T-helper 22 cell (primary cell): ENCODE results near the gene TMED10.
"Not testable (repeated sequence)": the region's sequence is repeated elsewhere in the genome, so short reads cannot be mapped to it uniquely, and the experiment has no call there.

ENCODE experiments used
- DNase-seq: peaks from one replicate; pipeline ENCODE4 v3.0.0-alpha.2; 2020; ENCODE audit warnings: low read depth

The TMED10 gene

GRCh38 chr14:75127474-75127820 is 49.0 kb downstream of the TMED10 start:
- DNase-seq = not testable (repeated sequence)

DNA sequence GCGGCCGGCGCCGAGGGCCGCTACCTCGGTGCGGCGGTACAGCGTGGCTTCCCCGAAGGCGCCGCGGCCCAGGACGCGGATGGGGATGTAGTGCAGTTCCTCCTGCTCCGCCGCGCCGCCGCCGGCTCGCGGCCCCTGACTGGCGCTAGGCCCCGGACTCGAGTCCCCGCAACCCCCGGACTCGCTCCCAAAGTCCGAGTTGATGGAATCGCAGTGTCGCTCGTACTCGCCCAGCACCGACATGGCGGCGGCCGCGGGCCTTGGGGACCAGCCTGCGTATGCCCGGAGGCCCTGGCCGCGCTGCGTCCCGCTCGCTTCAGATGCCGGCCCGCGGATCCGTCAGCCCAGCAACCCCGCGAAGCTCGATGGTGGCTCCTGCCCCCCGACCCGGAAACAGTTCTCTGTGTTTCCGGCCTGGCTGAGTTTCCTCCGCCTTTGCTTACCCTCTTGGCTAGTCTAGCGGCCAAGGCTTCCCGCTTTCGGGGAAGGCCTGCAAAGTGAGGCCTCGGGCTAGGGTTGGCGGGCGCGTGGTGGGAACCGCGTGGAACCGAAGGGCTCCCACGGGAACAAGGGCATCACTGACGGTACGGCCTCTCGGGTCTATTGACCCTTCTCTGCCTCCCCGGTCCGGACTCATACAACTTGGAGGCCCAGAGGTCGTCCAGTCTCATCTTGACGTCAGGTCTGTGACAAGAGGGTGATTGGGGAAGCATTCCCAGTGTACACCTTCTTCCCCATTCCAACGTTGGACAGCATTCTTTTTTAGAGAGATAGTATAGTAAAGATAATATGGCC is 49.5 kb downstream of the TMED10 start, which contains the start of gene NEK9:
NEK9 (minus strand) TSS at position 370 of the 795 bp plus-strand sequence; CDS start at position 243, 127 bp downstream.
- peak; percentile 75 for DNase-seq

DNA sequence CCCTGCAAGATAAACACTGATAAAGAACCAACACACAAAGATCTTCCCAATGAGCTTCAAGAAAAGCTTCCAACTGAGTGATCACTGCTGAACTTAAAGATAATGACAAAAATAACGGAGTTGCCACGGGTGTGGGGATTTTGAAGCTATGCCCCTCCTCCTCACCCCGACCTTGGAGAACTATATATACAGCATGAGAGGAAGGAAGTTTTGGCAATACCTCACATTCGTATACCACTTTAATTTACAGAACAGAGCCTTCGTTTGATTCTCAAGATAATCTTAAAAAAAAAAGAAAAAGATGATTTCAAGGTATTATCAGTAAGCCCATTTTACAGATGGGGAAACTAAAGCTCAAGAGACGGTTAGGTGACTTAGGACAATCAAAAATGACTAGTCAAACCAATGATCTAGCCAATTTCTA is 50.3 kb downstream of the TMED10 start:
- no peak for DNase-seq

DNA sequence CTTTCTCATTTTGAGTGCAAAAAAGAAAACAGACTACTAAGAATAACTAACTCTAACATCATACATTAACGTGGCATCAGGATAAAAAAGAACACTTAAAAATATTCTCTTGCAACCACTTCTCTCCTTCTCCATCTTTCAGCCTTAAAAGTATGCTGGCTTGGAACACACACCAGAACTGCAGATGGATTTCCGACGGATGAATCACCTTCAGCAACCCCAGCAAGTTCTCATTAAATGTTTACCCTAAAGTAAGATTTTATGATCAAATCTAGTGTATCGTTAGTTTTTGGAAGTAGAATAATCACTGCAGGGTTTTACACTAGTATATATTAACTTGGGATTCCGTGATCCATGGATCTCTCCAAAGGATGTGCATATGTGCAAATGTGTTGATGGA is 50.8 kb downstream of the TMED10 start:
- no peak for DNase-seq

GRCh38 chr14:75123991-75124390 is 52.4 kb downstream of the TMED10 start:
- DNase-seq = no peak

GRCh38 chr14:75121552-75121951 is 54.9 kb downstream of the TMED10 start:
- DNase-seq = no peak

- DNase-seq = no peak
Observed at GRCh38 chr14:75120541-75121291, 55.7 kb downstream of the TMED10 start.

GRCh38 chr14:75119056-75119455 is 57.4 kb downstream of the TMED10 start:
- DNase-seq = no peak

DNA sequence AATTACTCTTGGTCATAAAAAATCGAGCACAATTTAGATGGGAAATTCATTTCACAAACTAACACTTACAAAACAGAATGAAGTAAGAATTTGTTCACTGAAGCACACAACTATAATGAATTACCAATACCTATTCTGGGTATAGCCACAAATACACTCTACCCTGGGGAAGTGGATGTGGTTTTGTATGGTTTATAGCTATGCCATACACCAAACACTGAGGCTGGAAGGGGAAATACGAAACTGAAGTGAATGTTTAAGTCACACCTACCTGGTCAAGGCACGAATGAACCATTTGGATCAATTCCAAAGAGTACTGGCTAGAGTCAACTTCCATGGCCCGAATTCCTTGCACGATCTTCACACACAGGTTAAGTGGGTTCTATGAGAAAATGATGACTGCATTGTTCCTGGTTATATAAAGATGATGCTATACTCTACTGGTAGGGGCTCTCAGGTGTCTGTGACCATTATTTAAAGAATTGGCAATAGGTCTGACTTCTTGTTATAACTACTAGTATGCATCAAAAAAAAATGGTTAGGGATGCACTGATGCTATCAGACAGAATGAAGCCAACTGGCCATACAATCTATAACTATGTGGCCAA is 62.4 kb downstream of the TMED10 start:
- no peak for DNase-seq

GRCh38 chr14:75109877-75110276 is 66.5 kb downstream of the TMED10 start:
- DNase-seq = no peak

- no peak for DNase-seq
Observed at GRCh38 chr14:75107186-75107585, 69.2 kb downstream of the TMED10 start.

DNA sequence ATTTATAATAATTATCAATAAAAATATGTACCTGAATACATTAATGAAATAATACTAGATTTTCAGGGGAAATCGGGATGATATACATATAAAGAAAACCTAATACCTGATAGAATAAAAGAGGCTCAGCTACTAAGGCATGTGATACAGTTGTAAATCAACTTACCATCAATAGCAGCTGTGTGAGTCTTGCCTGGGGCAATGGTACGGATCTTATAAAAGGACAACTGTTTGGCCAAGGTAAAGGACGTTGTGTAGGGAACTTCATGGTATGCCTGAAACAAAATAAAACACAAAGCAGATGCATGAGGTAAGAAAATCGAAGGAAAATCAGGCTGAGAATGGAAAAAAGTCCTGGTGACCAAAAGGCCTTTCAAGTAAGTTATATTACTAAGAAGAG is 74.9 kb downstream of the TMED10 start:
- DNase-seq = no peak

GRCh38 chr14:75098682-75099081 is 77.7 kb downstream of the TMED10 start:
- no peak for DNase-seq

DNA sequence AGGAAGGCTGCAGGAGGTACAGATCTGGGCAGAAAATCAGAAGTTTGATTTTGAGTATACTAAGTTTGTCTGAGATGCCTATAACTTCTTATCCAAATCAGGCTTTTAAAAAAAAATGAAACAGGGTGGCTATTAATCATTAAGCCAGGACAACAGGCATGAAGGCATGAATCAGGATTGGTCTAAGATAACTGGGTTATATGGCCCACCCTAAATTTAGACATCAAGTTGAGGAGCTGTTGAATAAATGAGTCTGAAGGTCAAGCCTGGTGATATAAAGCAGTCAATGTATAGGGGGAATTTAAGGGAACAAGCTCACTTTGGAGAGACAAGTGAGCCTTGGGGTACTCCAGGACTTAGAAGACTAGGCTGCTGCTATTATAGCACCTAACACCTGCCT is 78.2 kb downstream of the TMED10 start:
- no peak for DNase-seq

- DNase-seq = no peak
Observed at GRCh38 chr14:75096959-75097358, 79.5 kb downstream of the TMED10 start.

DNA sequence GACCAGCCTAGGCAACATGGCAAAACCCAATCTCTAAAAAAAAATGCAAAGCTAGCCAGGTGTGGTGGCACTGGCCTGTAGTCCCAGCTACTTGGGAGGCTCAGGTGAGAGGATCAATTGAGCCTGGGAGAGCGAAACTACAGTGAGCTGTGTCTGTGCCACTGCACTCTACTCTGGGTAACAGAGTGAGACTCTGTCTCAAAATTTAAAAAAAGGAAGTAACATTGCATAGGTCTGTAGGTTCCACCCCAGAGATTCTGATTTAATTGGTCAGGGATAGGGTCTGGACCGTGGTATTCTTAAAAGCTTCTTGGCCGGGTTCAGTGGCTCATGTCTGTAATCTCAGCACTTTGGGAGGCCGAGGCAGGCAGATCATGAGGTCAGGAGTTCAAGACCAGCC is 80.7 kb downstream of the TMED10 start:
- DNase-seq = no peak

DNA sequence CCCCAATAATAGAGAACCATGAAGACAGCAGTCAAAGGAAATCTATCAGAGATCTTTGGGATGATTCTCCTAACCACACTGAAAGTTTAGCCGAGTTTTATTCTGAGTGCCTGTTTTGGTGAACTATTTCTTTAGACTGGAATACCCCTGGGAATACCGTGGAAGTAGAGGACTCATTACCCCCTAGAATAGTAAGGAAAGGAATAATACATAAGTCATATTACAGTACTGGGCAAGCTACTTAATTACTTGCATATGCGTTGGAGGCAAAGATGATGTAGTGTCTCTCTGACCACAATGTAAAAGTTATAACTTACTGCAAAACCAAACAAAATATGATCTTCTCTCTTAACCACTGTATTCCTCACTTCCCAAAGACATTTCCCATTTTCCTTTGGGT is 81.5 kb downstream of the TMED10 start:
- no peak for DNase-seq

DNA sequence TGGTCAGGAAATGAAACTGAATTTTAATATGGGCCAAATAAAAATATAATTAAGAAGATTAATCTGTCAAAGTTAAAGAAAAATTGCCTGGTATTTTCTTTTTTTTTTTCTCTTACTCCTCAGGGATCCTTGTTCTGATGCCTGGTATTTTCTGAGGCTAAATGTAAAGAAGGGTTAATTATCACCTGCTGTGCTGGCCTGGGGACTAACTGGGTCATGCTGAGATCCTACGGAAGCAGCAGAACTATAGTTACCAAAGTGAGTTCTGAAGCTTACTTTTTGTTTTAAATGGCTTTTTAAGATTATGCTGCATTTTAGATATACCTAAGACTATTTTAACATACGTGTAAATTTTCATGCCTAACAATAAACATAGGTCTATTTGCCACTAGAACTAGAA is 83.7 kb downstream of the TMED10 start:
- no peak for DNase-seq

- no peak for DNase-seq
Observed at GRCh38 chr14:75091251-75091650, 85.2 kb downstream of the TMED10 start.

DNA sequence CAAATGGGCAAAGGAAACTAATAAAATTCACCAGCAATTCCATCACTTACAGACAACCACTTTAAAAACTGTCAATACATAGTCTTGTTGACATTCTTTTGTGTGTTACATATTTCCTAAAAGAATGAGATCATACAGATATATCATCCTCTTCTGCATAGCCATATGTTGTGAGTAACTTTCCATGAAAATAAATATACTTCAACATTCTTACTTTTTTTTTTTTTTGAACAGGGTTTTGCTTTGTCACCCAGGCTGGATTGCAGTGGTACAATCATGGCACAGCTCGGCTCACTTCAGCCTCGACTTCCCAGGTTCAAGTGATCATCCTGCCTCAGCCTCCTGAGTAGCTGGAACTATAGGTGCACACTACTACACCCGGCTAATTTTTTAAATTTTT is 86.1 kb downstream of the TMED10 start:
- DNase-seq = no peak

DNA sequence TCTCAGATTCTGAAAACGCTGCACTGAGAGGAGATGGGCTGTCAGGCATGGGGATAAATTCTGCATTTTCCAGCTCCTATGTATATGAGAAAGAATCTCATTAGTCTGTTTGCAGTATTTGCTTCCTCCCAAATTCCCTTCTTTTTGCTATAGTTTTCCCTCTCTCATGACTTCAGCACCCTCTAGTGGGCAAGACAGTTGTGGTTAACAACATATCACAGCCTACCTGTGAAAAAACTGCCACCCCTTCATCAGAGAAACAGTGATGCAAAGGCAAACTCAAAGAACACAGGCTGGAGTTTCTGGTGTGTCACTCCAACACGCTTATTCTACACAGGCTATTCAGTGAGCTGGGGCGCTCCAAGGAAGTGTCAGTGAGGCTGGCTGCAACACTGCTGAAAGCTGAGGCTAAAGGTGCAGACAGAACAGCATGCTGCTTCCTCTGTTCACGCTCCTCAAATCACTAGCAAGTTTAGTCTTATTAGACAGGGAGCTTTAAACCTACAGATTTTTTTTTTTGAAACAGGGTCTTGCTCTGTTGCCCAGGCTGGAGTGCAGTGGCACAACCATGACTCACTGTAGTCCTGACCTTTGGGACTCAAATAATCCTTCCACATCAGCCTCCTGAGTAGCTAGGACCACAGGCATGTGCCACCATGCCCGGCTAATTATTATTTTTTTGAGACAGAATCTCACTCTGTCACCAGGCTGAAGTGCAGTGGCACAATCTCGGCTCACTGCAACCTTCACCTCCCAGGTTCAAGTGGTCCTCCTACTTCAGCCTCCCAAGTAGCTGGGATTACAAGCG is 87.6 kb downstream of the TMED10 start:
- DNase-seq = peak; percentile 2

- DNase-seq = no peak
Observed at GRCh38 chr14:75088153-75088552, 88.3 kb downstream of the TMED10 start.
